HEK293 (cell line): ENCODE results near the gene PARD3.

ENCODE experiments used
- CTCF ChIP-seq: fragments of 450-650 bp; formaldehyde crosslinking; IDR thresholded peaks from 2 replicates; pipeline ENCODE4 v1.5.1; 2016; ENCODE audit warnings: missing biosample characterization, missing genetic modification characterization
- OVOL3 ChIP-seq: fragments of 450-650 bp; formaldehyde crosslinking; IDR thresholded peaks from 2 replicates; pipeline ENCODE4 v1.5.1; 2016; ENCODE audit warnings: missing biosample characterization, missing genetic modification characterization
- REPIN1 ChIP-seq: fragments of 450-650 bp; formaldehyde crosslinking; IDR thresholded peaks from 2 replicates; pipeline ENCODE4 v1.5.1; 2017; ENCODE audit warnings: missing biosample characterization, missing genetic modification characterization, low read depth
- REST ChIP-seq: fragments of 450-650 bp; formaldehyde crosslinking; IDR thresholded peaks from 2 replicates; pipeline ENCODE4 v1.5.1; 2016; ENCODE audit warnings: missing biosample characterization, missing genetic modification characterization
- YY1 ChIP-seq: fragments of 450-650 bp; formaldehyde crosslinking; IDR thresholded peaks from 2 replicates; pipeline ENCODE4 v1.5.1; 2018; ENCODE audit warnings: missing biosample characterization, missing genetic modification characterization
- ZBTB44 ChIP-seq: fragments of 450-650 bp; IDR thresholded peaks from 2 replicates; pipeline ENCODE4 v1.5.1; 2018; ENCODE audit warnings: missing biosample characterization, mild to moderate bottlenecking, missing genetic modification characterization
- ZNF211 ChIP-seq: fragments of 450-650 bp; formaldehyde crosslinking; IDR thresholded peaks from 2 replicates; pipeline ENCODE4 v1.5.1; 2016; ENCODE audit warnings: low read depth, missing biosample characterization, missing genetic modification characterization
- ZNF292 ChIP-seq: fragments of 450-650 bp; formaldehyde crosslinking; IDR thresholded peaks from 2 replicates; pipeline ENCODE4 v1.5.1; 2016; ENCODE audit warnings: low read depth, missing biosample characterization, missing genetic modification characterization, borderline replicate concordance
- ZNF639 ChIP-seq: fragments of 450-650 bp; formaldehyde crosslinking; IDR thresholded peaks from 2 replicates; pipeline ENCODE4 v1.5.1; 2016; ENCODE audit warnings: missing biosample characterization, missing genetic modification characterization

GRCh38 chr10:34798654-34799053, 16.4 kb downstream of the PARD3 start:
- TF ChIP-seq YY1 (tag by site-specific recombination), result no peak
- TF ChIP-seq ZNF292 (tag by site-specific recombination), result no peak
- TF ChIP-seq ZBTB44 (tag by site-specific recombination), result no peak
- no peak for TF ChIP-seq CTCF (tag by site-specific recombination)
- TF ChIP-seq REST (tag by site-specific recombination), result no peak
- no peak for TF ChIP-seq ZNF211
- no peak for TF ChIP-seq REPIN1 (tag by site-specific recombination)
- TF ChIP-seq ZNF639 (tag by site-specific recombination), result no peak
- TF ChIP-seq OVOL3 (tag by site-specific recombination), result no peak
